Endothelial cell (in vitro differentiated cells): ENCODE measurements around the gene GRM3. TPM values are rescaled to one million over a fixed set of nuclear protein-coding genes. Genes with fewer than 3 reads are reported as not detected.

Experiments
- DNase-seq: peaks from one replicate; pipeline ENCODE4 v3.0.0; 2021; ENCODE audit warnings: low spot score
- H3K27ac Mint-ChIP-seq: one replicate; pipeline ENCODE4 v1.8.0; 2021; ENCODE audit warnings: mixed read lengths, inconsistent platforms; ENCODE audit not compliant: unreplicated experiment
- H3K27me3 Mint-ChIP-seq: one replicate; pipeline ENCODE4 v1.8.0; 2021; ENCODE audit warnings: mild to moderate bottlenecking, moderate library complexity, mixed read lengths, inconsistent platforms; ENCODE audit not compliant: unreplicated experiment
- H3K36me3 Mint-ChIP-seq: one replicate; pipeline ENCODE4 v1.8.0; 2021; ENCODE audit warnings: mild to moderate bottlenecking, low read depth, mixed read lengths, inconsistent platforms; ENCODE audit not compliant: unreplicated experiment
- H3K4me1 Mint-ChIP-seq: one replicate; pipeline ENCODE4 v1.8.0; 2021; ENCODE audit warnings: mild to moderate bottlenecking, mixed read lengths, inconsistent platforms; ENCODE audit not compliant: unreplicated experiment
- H3K4me3 Mint-ChIP-seq: one replicate; pipeline ENCODE4 v1.8.0; 2021; ENCODE audit warnings: mild to moderate bottlenecking, mixed read lengths, inconsistent platforms; ENCODE audit not compliant: unreplicated experiment
- H3K9me3 Mint-ChIP-seq: one replicate; pipeline ENCODE4 v1.8.0; 2021; ENCODE audit warnings: mixed read lengths, inconsistent platforms; ENCODE audit not compliant: unreplicated experiment
- CTCF ChIP-seq: fragments of 200-600 bp; sonication (generic); IDR thresholded peaks from one replicate; pipeline ENCODE4 v1.5.0; 2021; ENCODE audit warnings: antibody characterized with exemption; ENCODE audit not compliant: unreplicated experiment
- total RNA-seq: library from RNA; stranded (reverse); fragmentation: NEBNext Ultra II Directional; extraction: Animal tissue kit (Norgen Biotek cat#: 25700); gene quantifications from one replicate; pipeline ENCODE4 v1.2.1, GENCODE V29; 2021; ENCODE audit not compliant: unreplicated experiment

Gene GRM3
- total RNA-seq, 1 donor from 2014 or later = not detected

GRCh38 chr7:86733783-86734182 is 90.1 kb downstream of the GRM3 start:
- Mint-ChIP-seq H3K9me3 (peaks cover 4% of the 10 kb centered on the region), H3K27ac (no peak overlapping the region), H3K4me3 (no peak overlapping the region), H3K36me3 (peaks cover 5% of the 10 kb centered on the region), H3K4me1 (no peaks in the 10 kb centered on the region), H3K27me3 (peaks cover 6% of the 10 kb centered on the region)
- DNase-seq = no peak
- TF ChIP-seq CTCF = no peak

GRCh38 chr7:86745013-86745745 is 101.5 kb downstream of the GRM3 start:
- Mint-ChIP-seq H3K36me3 (no peaks in the 10 kb centered on the region), H3K9me3 (no peaks in the 10 kb centered on the region), H3K4me3 (no peak overlapping the region), H3K4me1 (peaks cover 11% of the 10 kb centered on the region), H3K27me3 (no peaks in the 10 kb centered on the region), H3K27ac (no peak overlapping the region)
- TF ChIP-seq CTCF = no peak
- DNase-seq = no peak

- Mint-ChIP-seq H3K27ac (no peak overlapping the region), H3K4me3 (no peak overlapping the region), H3K9me3 (no peaks in the 10 kb centered on the region), H3K36me3 (no peaks in the 10 kb centered on the region), H3K27me3 (no peaks in the 10 kb centered on the region), H3K4me1 (peaks cover 11% of the 10 kb centered on the region)
- no peak for TF ChIP-seq CTCF
- no peak for DNase-seq
Observed at GRCh38 chr7:86747698-86748097, 104.0 kb downstream of the GRM3 start.

GRCh38 chr7:86748201-86748600 is 104.5 kb downstream of the GRM3 start:
- no peak overlapping the region for H3K4me3 Mint-ChIP-seq

More at GRCh38 chr7:86748201-86748600, 104.5 kb downstream of the GRM3 start:
- TF ChIP-seq CTCF = no peak
- Mint-ChIP-seq H3K27ac (no peak overlapping the region), H3K4me1 (peaks cover 11% of the 10 kb centered on the region), H3K36me3 (no peaks in the 10 kb centered on the region), H3K27me3 (no peaks in the 10 kb centered on the region), H3K9me3 (no peaks in the 10 kb centered on the region)
- no peak for DNase-seq
